ENCODE data around the gene NBL1.

Gene NBL1

GRCh38 chr1:19682257-19682656, 38.1 kb downstream of the NBL1 start:
- Histone ChIP-seq H4K91ac (ENCODE audit: low read depth, low read length) (no peak overlapping the region), H3K36me3 (ENCODE audit: control insufficient read depth in 1 of 2, insufficient read depth in 2 of 2, low read length in 2 of 2) (no peaks in the 10 kb centered on the region), H3K79me2 (ENCODE audit: control insufficient read depth, insufficient read depth, low read length, poor library complexity) (no peaks in the 10 kb centered on the region), H2AK5ac (ENCODE audit: low read length) (no peak overlapping the region), H4K12ac (ENCODE audit: low read depth, low read length) (no peak overlapping the region), H3K79me1 (ENCODE audit: low read length) (no peaks in the 10 kb centered on the region), H3K4me3 (ENCODE audit: low read depth, low read length) (no peak overlapping the region), H3K4me1 (ENCODE audit: control insufficient read depth in 1 of 2, insufficient read depth in 2 of 2, low read length in 2 of 2) (no peaks in the 10 kb centered on the region), H2BK5ac (ENCODE audit: low read depth, low read length, poor library complexity) (no peak overlapping the region), H2BK120ac (ENCODE audit: insufficient read depth, low read length, poor library complexity) (no peak overlapping the region), H3K4ac (ENCODE audit: low read depth, low read length) (no peak overlapping the region), H3K4me2 (ENCODE audit: low read length) (no peak overlapping the region), H3K23ac (ENCODE audit: low read length) (no peak overlapping the region), H3K9ac (ENCODE audit: low read length) (no peak overlapping the region), H2AFZ (ENCODE audit: insufficient read depth, low read length, poor library complexity) (no peak overlapping the region), H3K18ac (ENCODE audit: low read length) (no peak overlapping the region), H4K8ac (ENCODE audit: low read depth, low read length) (no peak overlapping the region), H2BK12ac (ENCODE audit: low read length) (no peak overlapping the region), H3K9me3 (ENCODE audit: insufficient read depth, low read depth, low read length) (peaks cover 2% of the 10 kb centered on the region), H3K14ac (ENCODE audit: low read length) (no peak overlapping the region), H3K27me3 (ENCODE audit: insufficient read depth, low read length) (no peaks in the 10 kb centered on the region), H3K27ac (ENCODE audit: low read depth, low read length) (no peak overlapping the region)
- peak; percentile 64 to 74 for DNase-seq
- no CpG with 5 or more reads among the region's 3 CpGs for WGBS (ENCODE audit: extremely low coverage, insufficient coverage, insufficient read length)

- H2AFZ ChIP-seq (ENCODE audit: insufficient read depth, low read length, poor library complexity): no peak overlapping the region
- no peak for DNase-seq
- no CpG with 5 or more reads among the region's 7 CpGs for WGBS (ENCODE audit: extremely low coverage, insufficient coverage, insufficient read length)
- no peak overlapping the region for H2BK12ac ChIP-seq (ENCODE audit: low read length)
- H3K18ac ChIP-seq (ENCODE audit: low read length): no peak overlapping the region
- no peak overlapping the region for H2AK5ac ChIP-seq (ENCODE audit: low read length)
- no peak overlapping the region for H4K12ac ChIP-seq (ENCODE audit: low read depth, low read length)
- no peak overlapping the region for H3K4me2 ChIP-seq (ENCODE audit: low read length)
- no peak overlapping the region for H3K9ac ChIP-seq (ENCODE audit: low read length)
- peaks cover 2% of the 10 kb centered on the region for H3K9me3 ChIP-seq (ENCODE audit: insufficient read depth, low read depth, low read length)
- no peaks in the 10 kb centered on the region for H3K79me2 ChIP-seq (ENCODE audit: control insufficient read depth, insufficient read depth, low read length, poor library complexity)
- no peak overlapping the region for H3K4me3 ChIP-seq (ENCODE audit: low read depth, low read length)
- no peak overlapping the region for H3K27ac ChIP-seq (ENCODE audit: low read depth, low read length)
- H3K14ac ChIP-seq (ENCODE audit: low read length): no peak overlapping the region
- H2BK5ac ChIP-seq (ENCODE audit: low read depth, low read length, poor library complexity): no peak overlapping the region
- no peak overlapping the region for H4K91ac ChIP-seq (ENCODE audit: low read depth, low read length)
- H3K36me3 ChIP-seq (ENCODE audit: control insufficient read depth in 1 of 2, insufficient read depth in 2 of 2, low read length in 2 of 2): no peaks in the 10 kb centered on the region
- no peaks in the 10 kb centered on the region for H3K79me1 ChIP-seq (ENCODE audit: low read length)
- H2BK120ac ChIP-seq (ENCODE audit: insufficient read depth, low read length, poor library complexity): no peak overlapping the region
- no peaks in the 10 kb centered on the region for H3K4me1 ChIP-seq (ENCODE audit: control insufficient read depth in 1 of 2, insufficient read depth in 2 of 2, low read length in 2 of 2)
- H4K8ac ChIP-seq (ENCODE audit: low read depth, low read length): no peak overlapping the region
- no peak overlapping the region for H3K23ac ChIP-seq (ENCODE audit: low read length)
- H3K4ac ChIP-seq (ENCODE audit: low read depth, low read length): no peak overlapping the region
- no peaks in the 10 kb centered on the region for H3K27me3 ChIP-seq (ENCODE audit: insufficient read depth, low read length)
These were observed 38.8 kb downstream of the NBL1 start for GRCh38 chr1:19682901-19683300.

GRCh38 chr1:19683351-19683750, 39.2 kb downstream of the NBL1 start:
- no peaks in the 10 kb centered on the region for H3K79me1 ChIP-seq (ENCODE audit: low read length)
- H3K4me2 ChIP-seq (ENCODE audit: low read length): no peak overlapping the region
- H3K9me3 ChIP-seq (ENCODE audit: insufficient read depth, low read depth, low read length): peaks cover 2% of the 10 kb centered on the region
- WGBS (ENCODE audit: extremely low coverage, insufficient coverage, insufficient read length): no CpG with 5 or more reads among the region's 8 CpGs
- no peak overlapping the region for H3K14ac ChIP-seq (ENCODE audit: low read length)
- no peak overlapping the region for H4K8ac ChIP-seq (ENCODE audit: low read depth, low read length)
- H3K18ac ChIP-seq (ENCODE audit: low read length): no peak overlapping the region
- H2BK12ac ChIP-seq (ENCODE audit: low read length): no peak overlapping the region
- H2AFZ ChIP-seq (ENCODE audit: insufficient read depth, low read length, poor library complexity): no peak overlapping the region
- no peak overlapping the region for H3K27ac ChIP-seq (ENCODE audit: low read depth, low read length)
- H3K4ac ChIP-seq (ENCODE audit: low read depth, low read length): no peak overlapping the region
- no peak for DNase-seq
- H4K91ac ChIP-seq (ENCODE audit: low read depth, low read length): no peak overlapping the region
- no peak overlapping the region for H2BK120ac ChIP-seq (ENCODE audit: insufficient read depth, low read length, poor library complexity)
- no peaks in the 10 kb centered on the region for H3K36me3 ChIP-seq (ENCODE audit: control insufficient read depth in 1 of 2, insufficient read depth in 2 of 2, low read length in 2 of 2)
- H3K79me2 ChIP-seq (ENCODE audit: control insufficient read depth, insufficient read depth, low read length, poor library complexity): no peaks in the 10 kb centered on the region
- no peaks in the 10 kb centered on the region for H3K27me3 ChIP-seq (ENCODE audit: insufficient read depth, low read length)
- H2BK5ac ChIP-seq (ENCODE audit: low read depth, low read length, poor library complexity): no peak overlapping the region
- no peak overlapping the region for H3K9ac ChIP-seq (ENCODE audit: low read length)
- H2AK5ac ChIP-seq (ENCODE audit: low read length): no peak overlapping the region
- no peaks in the 10 kb centered on the region for H3K4me1 ChIP-seq (ENCODE audit: control insufficient read depth in 1 of 2, insufficient read depth in 2 of 2, low read length in 2 of 2)
- no peak overlapping the region for H3K4me3 ChIP-seq (ENCODE audit: low read depth, low read length)
- no peak overlapping the region for H4K12ac ChIP-seq (ENCODE audit: low read depth, low read length)
- no peak overlapping the region for H3K23ac ChIP-seq (ENCODE audit: low read length)

GRCh38 chr1:19684677-19685076, 40.6 kb downstream of the NBL1 start:
- Histone ChIP-seq H3K27me3 (ENCODE audit: insufficient read depth, low read length) (no peaks in the 10 kb centered on the region), H3K27ac (ENCODE audit: low read depth, low read length) (no peak overlapping the region), H4K12ac (ENCODE audit: low read depth, low read length) (no peak overlapping the region), H3K79me2 (ENCODE audit: control insufficient read depth, insufficient read depth, low read length, poor library complexity) (no peaks in the 10 kb centered on the region), H4K8ac (ENCODE audit: low read depth, low read length) (no peak overlapping the region), H2BK5ac (ENCODE audit: low read depth, low read length, poor library complexity) (no peak overlapping the region), H2AK5ac (ENCODE audit: low read length) (no peak overlapping the region), H3K23ac (ENCODE audit: low read length) (no peak overlapping the region), H3K4me3 (ENCODE audit: low read depth, low read length) (no peak overlapping the region), H4K91ac (ENCODE audit: low read depth, low read length) (no peak overlapping the region), H3K9me3 (ENCODE audit: insufficient read depth, low read depth, low read length) (peaks cover 2% of the 10 kb centered on the region), H3K4me1 (ENCODE audit: control insufficient read depth in 1 of 2, insufficient read depth in 2 of 2, low read length in 2 of 2) (no peaks in the 10 kb centered on the region), H2AFZ (ENCODE audit: insufficient read depth, low read length, poor library complexity) (no peak overlapping the region), H3K36me3 (ENCODE audit: control insufficient read depth in 1 of 2, insufficient read depth in 2 of 2, low read length in 2 of 2) (no peaks in the 10 kb centered on the region), H2BK12ac (ENCODE audit: low read length) (no peak overlapping the region), H3K9ac (ENCODE audit: low read length) (no peak overlapping the region), H3K14ac (ENCODE audit: low read length) (no peak overlapping the region), H3K79me1 (ENCODE audit: low read length) (no peaks in the 10 kb centered on the region), H3K18ac (ENCODE audit: low read length) (no peak overlapping the region), H3K4ac (ENCODE audit: low read depth, low read length) (no peak overlapping the region), H2BK120ac (ENCODE audit: insufficient read depth, low read length, poor library complexity) (no peak overlapping the region), H3K4me2 (ENCODE audit: low read length) (no peak overlapping the region)
- no CpG with 5 or more reads among the region's 2 CpGs for WGBS (ENCODE audit: extremely low coverage, insufficient coverage, insufficient read length)
- no peak for DNase-seq
